Measurements from ENCODE around the gene LRRC75A. TPM values are rescaled to one million over a fixed set of nuclear protein-coding genes. Genes with fewer than 3 reads are reported as not detected.

Gene LRRC75A
- total RNA-seq, 3 donors from 2014 or later = 37.1 to 85.7 (median 52.6) TPM

DNA sequence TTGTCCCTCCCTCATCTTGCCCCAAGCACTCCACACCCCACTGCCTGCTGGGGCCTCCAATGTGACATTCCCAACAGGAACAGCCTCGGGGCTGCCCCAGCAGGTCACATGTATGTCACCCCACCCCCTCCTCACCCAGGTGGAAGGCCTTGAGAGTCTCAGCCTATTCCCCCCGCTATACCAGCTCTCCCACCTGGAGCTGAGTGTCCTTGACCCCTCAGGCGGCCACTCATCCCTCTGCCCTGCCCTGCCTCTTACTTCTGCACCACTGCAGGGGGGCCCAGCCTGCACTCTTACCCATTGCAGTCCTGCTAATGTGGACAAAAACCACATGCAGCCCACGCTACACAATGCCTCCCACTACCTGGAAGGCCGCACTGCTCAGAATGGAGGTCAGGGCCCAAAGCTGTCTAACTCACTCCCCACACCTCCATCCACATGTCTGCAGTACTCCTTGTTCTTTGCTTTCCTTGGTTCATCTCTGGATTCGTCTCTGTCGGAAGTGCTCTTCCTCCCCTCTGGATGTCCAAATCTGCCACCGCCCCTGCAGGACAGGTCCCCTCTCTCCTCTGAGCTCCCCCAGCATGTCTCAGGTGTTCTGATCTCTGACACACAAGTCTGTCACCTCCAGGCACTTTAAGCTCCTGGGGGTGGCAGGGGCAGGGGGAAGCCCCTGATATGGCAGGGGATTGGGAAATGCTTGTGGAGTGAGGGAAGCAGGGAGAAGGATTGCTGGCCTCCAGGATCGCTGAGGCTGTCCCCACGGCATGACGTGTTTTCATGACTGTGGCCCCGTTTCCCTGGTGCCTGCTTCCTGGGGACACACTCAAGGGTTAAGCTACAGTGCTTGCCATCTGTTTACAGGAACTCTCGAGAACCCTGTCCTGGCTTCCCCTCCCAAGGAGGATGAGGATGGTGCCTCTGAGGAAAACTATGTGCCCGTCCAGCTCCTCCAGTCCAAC is 55.8 kb downstream of the LRRC75A start:
- H3K4me3 ChIP-seq = no peak overlapping the region
- intact Hi-C loops (cut with DNase I, micrococcal nuclease) = no loop called here
- no peaks in the 10 kb centered on the region for H3K9me3 ChIP-seq
- TF ChIP-seq CTCF (IDR thresholded peaks at IDR 0.05) = no peak
- ATAC-seq (no peak), DNase-seq (no peak)
- H3K4me1 ChIP-seq (ENCODE audit: low read depth) = peaks cover 19% of the 10 kb centered on the region
- H3K36me3 ChIP-seq (ENCODE audit: low read depth) = peaks cover under 1% of the 10 kb centered on the region

DNA sequence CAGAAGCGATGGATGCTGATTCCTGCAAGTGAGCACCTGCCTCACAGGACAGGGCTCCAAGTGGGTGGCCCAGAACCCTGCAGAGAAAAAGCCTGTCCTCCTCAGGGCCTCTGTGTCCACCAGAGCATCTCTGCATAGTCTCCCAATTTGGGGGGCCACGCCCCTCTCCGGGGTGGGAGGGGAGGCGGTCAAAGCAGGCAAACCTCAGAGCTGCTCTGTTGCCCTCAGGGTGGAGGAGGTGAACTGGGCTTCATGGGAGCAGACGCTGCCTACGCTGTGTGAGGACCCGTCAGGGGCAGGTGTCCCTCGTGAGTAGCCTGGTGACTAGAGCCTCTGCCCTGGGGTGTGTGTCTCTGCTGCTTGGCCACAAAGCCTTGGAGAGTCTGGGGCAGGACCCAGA is 57.3 kb downstream of the LRRC75A start:
- no peak for DNase-seq
- intact Hi-C loops (cut with DNase I, micrococcal nuclease) = no loop called here
- Histone ChIP-seq H3K4me3 (no peak overlapping the region), H3K9me3 (no peaks in the 10 kb centered on the region), H3K4me1 (ENCODE audit: low read depth) (peaks cover 3% of the 10 kb centered on the region), H3K36me3 (ENCODE audit: low read depth) (no peaks in the 10 kb centered on the region)
- TF ChIP-seq CTCF (IDR thresholded peaks at IDR 0.05) = no peak
- no peak for ATAC-seq

GRCh38 chr17:16433514-16433913 is 58.5 kb downstream of the LRRC75A start:
- Histone ChIP-seq H3K4me3 (no peak overlapping the region), H3K4me1 (ENCODE audit: low read depth) (peaks cover 3% of the 10 kb centered on the region), H3K36me3 (ENCODE audit: low read depth) (no peaks in the 10 kb centered on the region), H3K9me3 (no peaks in the 10 kb centered on the region)
- intact Hi-C loops (cut with DNase I, micrococcal nuclease) = no loop called here
- no peak for TF ChIP-seq CTCF (IDR thresholded peaks at IDR 0.05)
- DNase-seq = no peak
- ATAC-seq = no peak

- Histone ChIP-seq H3K4me1 (ENCODE audit: low read depth) (no peaks in the 10 kb centered on the region), H3K4me3 (no peak overlapping the region), H3K9me3 (no peaks in the 10 kb centered on the region), H3K36me3 (ENCODE audit: low read depth) (no peaks in the 10 kb centered on the region)
- TF ChIP-seq CTCF (IDR thresholded peaks at IDR 0.05) = no peak
- intact Hi-C loops (cut with DNase I, micrococcal nuclease) = no loop called here
- ATAC-seq = no peak
- no peak for DNase-seq
Measured at GRCh38 chr17:16432017-16432416, 60.0 kb downstream of the LRRC75A start.

DNA sequence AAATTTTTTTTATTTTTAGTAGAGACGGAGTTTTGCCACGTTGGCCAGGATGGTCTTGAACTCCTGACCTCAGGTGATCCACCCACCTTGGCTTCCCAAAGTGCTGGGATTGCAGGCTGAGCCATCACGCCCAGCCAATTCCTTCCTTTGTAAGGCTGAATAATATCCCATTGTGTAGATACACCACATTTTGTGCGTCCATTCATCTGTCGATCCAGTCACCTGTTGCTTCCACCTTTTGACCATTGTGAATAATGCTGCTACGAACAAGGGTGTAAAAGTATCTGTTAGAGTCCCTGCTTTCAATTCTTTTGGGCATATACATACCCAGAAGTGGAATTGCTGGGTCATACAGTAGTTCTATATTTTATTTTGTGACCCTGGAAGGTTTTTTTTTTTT is 61.3 kb downstream of the LRRC75A start:
- TF ChIP-seq CTCF (IDR thresholded peaks at IDR 0.05) = no peak
- H3K9me3 ChIP-seq = no peaks in the 10 kb centered on the region
- H3K4me1 ChIP-seq (ENCODE audit: low read depth) = no peaks in the 10 kb centered on the region
- ATAC-seq (no peak), DNase-seq (no peak)
- H3K36me3 ChIP-seq (ENCODE audit: low read depth) = no peaks in the 10 kb centered on the region
- intact Hi-C loops (cut with DNase I, micrococcal nuclease) = no loop called here
- H3K4me3 ChIP-seq = no peak overlapping the region

Data from mucosa of descending colon (tissue), 3 donors.